ENCODE results near the gene PRIMA1.

PRIMA1 gene

DNA sequence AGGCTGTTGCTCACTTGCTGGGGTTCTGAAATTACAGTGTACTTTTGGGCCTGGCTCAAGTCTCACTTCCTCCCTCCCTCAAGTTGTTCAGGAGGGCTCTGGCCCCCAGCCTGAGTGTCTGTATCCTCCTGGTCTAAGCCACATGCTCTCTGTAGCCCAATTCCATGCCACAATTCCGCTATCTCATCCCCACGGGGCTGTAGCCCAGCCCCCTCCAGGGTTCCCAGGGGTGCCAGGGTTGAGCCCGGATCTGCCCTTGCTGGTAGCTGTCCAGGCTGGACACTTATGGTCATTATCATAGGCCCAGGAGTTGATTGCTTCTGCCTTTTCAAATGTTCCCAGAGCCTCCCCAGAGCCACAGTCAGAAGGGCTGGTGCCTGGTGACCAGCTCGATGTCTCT, 65.3 kb downstream of the PRIMA1 start:
- Histone ChIP-seq H3K23ac (ENCODE audit: low read length in 2 of 2) (no peak overlapping the region), H3K4me2 (ENCODE audit: low read length, poor library complexity, severe bottlenecking) (no peak overlapping the region), H2AK5ac (ENCODE audit: low read length, severe bottlenecking) (no peak overlapping the region), H3K18ac (ENCODE audit: low read depth in 1 of 2, low read length in 2 of 2) (no peak overlapping the region), H3K36me3 (ENCODE audit: control insufficient read depth in 1 of 2, insufficient read depth in 2 of 2, low read depth in 1 of 2, low read length in 2 of 2) (no peaks in the 10 kb centered on the region), H4K91ac (ENCODE audit: low read length) (no peak overlapping the region), H3K4me1 (ENCODE audit: control insufficient read depth, insufficient read depth, low read depth, low read length) (no peaks in the 10 kb centered on the region), H2BK120ac (ENCODE audit: low read depth, low read length) (no peak overlapping the region), H2BK12ac (ENCODE audit: low read length in 2 of 2) (no peak overlapping the region), H4K8ac (ENCODE audit: low read length) (no peak overlapping the region), H3K14ac (ENCODE audit: low read length in 2 of 2) (no peak overlapping the region), H3K27me3 (ENCODE audit: control insufficient read depth in 1 of 2, insufficient read depth in 1 of 2, low read length in 2 of 2) (peaks cover 0 to 3% of the 10 kb centered on the region in 2 experiments), H2AFZ (ENCODE audit: low read depth, low read length) (no peak overlapping the region), H3K4me3 (ENCODE audit: insufficient read depth in 1 of 2, low read depth in 1 of 2, low read length in 2 of 2) (no peak overlapping the region), H3K4ac (ENCODE audit: low read depth in 1 of 2, low read length in 2 of 2) (no peak overlapping the region), H3K79me1 (replicated peaks; ENCODE audit: low read length, poor library complexity, severe bottlenecking) (no peaks in the 10 kb centered on the region), H2BK5ac (ENCODE audit: low read depth, low read length, poor library complexity, severe bottlenecking) (no peak overlapping the region), H3K9ac (ENCODE audit: low read length) (no peak overlapping the region), H3K9me3 (ENCODE audit: control insufficient read depth, low read length) (no peaks in the 10 kb centered on the region), H3K27ac (ENCODE audit: low read length, poor library complexity, severe bottlenecking) (no peak overlapping the region), H2BK15ac (ENCODE audit: low read depth, poor library complexity, severe bottlenecking) (no peak overlapping the region)
- WGBS: 63% methylated on average over 4 of the region's 4 CpGs
- no peak for DNase-seq

DNA sequence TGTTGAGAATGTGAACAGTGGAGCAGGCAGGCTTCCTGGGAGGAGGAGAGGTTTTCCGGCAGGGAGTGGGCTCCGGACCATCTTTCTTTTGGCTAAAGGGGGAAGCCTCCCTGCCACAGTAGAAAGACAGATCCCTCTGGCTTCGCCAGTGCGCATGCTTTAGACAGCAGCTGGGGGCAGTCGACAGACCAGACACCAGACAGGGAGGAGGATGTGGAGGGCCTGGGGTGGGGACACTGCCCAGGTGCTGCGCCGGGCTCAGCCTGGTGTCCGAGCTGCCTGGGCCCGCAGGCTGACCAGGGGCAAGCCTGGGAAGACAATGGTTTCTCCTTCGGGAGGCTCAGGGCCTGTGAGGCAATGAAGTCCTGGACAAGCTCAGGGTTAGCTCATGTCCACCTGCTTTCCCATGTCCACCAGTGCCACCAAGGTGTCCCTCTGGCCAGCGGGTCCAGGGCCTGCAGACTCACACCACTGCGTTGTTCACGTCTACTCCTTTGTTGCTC, 67.3 kb downstream of the PRIMA1 start:
- no peak overlapping the region for H3K18ac ChIP-seq (ENCODE audit: low read depth in 1 of 2, low read length in 2 of 2)
- WGBS: 87% methylated on average over 13 of the region's 13 CpGs
- H3K27ac ChIP-seq (ENCODE audit: low read length, poor library complexity, severe bottlenecking): no peak overlapping the region
- no peak overlapping the region for H2AFZ ChIP-seq (ENCODE audit: low read depth, low read length)
- no peak overlapping the region for H2AK5ac ChIP-seq (ENCODE audit: low read length, severe bottlenecking)
- H3K4me3 ChIP-seq (ENCODE audit: insufficient read depth in 1 of 2, low read depth in 1 of 2, low read length in 2 of 2): no peak overlapping the region
- no peaks in the 10 kb centered on the region for H3K4me1 ChIP-seq (ENCODE audit: control insufficient read depth, insufficient read depth, low read depth, low read length)
- no peak overlapping the region for H3K4ac ChIP-seq (ENCODE audit: low read depth in 1 of 2, low read length in 2 of 2)
- H4K8ac ChIP-seq (ENCODE audit: low read length): no peak overlapping the region
- H4K91ac ChIP-seq (ENCODE audit: low read length): no peak overlapping the region
- H2BK5ac ChIP-seq (ENCODE audit: low read depth, low read length, poor library complexity, severe bottlenecking): no peak overlapping the region
- no peak overlapping the region for H2BK15ac ChIP-seq (ENCODE audit: low read depth, poor library complexity, severe bottlenecking)
- H3K14ac ChIP-seq (ENCODE audit: low read length in 2 of 2): no peak overlapping the region
- H3K79me1 ChIP-seq (replicated peaks; ENCODE audit: low read length, poor library complexity, severe bottlenecking): no peaks in the 10 kb centered on the region
- H3K9me3 ChIP-seq (ENCODE audit: control insufficient read depth, low read length): no peaks in the 10 kb centered on the region
- H2BK12ac ChIP-seq (ENCODE audit: low read length in 2 of 2): no peak overlapping the region
- H3K4me2 ChIP-seq (ENCODE audit: low read length, poor library complexity, severe bottlenecking): no peak overlapping the region
- no peaks in the 10 kb centered on the region for H3K36me3 ChIP-seq (ENCODE audit: control insufficient read depth in 1 of 2, insufficient read depth in 2 of 2, low read depth in 1 of 2, low read length in 2 of 2)
- no peak overlapping the region for H3K9ac ChIP-seq (ENCODE audit: low read length)
- no peak overlapping the region for H3K23ac ChIP-seq (ENCODE audit: low read length in 2 of 2)
- no peak overlapping the region for H2BK120ac ChIP-seq (ENCODE audit: low read depth, low read length)
- peaks cover 0 to 3% of the 10 kb centered on the region in 2 experiments for H3K27me3 ChIP-seq (ENCODE audit: control insufficient read depth in 1 of 2, insufficient read depth in 1 of 2, low read length in 2 of 2)
- DNase-seq: no peak

DNA sequence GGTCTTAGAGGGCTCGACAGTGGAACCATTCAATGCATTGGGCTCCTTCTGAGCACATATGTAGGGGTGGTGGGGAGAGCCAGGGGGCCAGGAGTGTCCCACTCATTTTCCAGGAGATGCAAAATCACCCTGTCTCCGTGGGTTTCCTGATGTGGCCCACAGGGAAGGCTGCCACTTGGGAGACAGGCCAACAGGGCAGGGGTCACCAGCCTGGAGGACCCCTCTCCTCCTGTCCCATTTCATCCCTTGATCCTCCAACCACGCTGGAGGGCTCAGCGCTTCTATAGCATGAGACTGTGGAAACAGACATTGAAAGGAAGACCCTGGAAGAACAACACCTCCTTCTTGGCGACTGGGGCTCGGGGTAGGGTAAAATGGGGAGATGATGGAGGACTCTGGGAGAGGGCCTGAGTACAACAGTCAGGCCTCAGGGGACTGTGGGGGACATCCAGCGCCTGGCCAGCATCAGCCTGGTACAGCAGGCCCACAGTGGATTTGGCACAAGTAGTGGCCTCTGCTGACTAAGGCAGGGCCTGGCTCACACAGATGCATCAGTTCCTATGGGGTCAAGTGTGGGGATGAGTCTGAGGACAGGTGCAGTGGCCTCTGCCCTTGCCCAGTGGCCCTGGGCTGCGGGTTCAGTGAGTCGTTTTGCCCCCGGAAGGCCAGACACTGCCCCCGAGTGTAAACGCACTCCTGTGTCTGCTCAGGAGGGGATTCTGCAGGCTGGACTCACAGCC, 68.0 kb downstream of the PRIMA1 start:
- 75% methylated on average over 12 of the region's 12 CpGs for WGBS
- H2BK5ac ChIP-seq (ENCODE audit: low read depth, low read length, poor library complexity, severe bottlenecking): no peak overlapping the region
- no peak overlapping the region for H3K23ac ChIP-seq (ENCODE audit: low read length in 2 of 2)
- H3K36me3 ChIP-seq (ENCODE audit: control insufficient read depth in 1 of 2, insufficient read depth in 2 of 2, low read depth in 1 of 2, low read length in 2 of 2): no peaks in the 10 kb centered on the region
- H3K4ac ChIP-seq (ENCODE audit: low read depth in 1 of 2, low read length in 2 of 2): no peak overlapping the region
- H3K4me2 ChIP-seq (ENCODE audit: low read length, poor library complexity, severe bottlenecking): no peak overlapping the region
- H4K91ac ChIP-seq (ENCODE audit: low read length): no peak overlapping the region
- no peak overlapping the region for H2BK120ac ChIP-seq (ENCODE audit: low read depth, low read length)
- H3K27me3 ChIP-seq (ENCODE audit: control insufficient read depth in 1 of 2, insufficient read depth in 1 of 2, low read length in 2 of 2): peaks cover 0 to 5% of the 10 kb centered on the region in 2 experiments
- no peaks in the 10 kb centered on the region for H3K4me1 ChIP-seq (ENCODE audit: control insufficient read depth, insufficient read depth, low read depth, low read length)
- H3K79me1 ChIP-seq (replicated peaks; ENCODE audit: low read length, poor library complexity, severe bottlenecking): no peaks in the 10 kb centered on the region
- H3K27ac ChIP-seq (ENCODE audit: low read length, poor library complexity, severe bottlenecking): no peak overlapping the region
- H3K4me3 ChIP-seq (ENCODE audit: insufficient read depth in 1 of 2, low read depth in 1 of 2, low read length in 2 of 2): no peak overlapping the region
- DNase-seq: no peak
- H3K9me3 ChIP-seq (ENCODE audit: control insufficient read depth, low read length): no peaks in the 10 kb centered on the region
- H3K18ac ChIP-seq (ENCODE audit: low read depth in 1 of 2, low read length in 2 of 2): no peak overlapping the region
- no peak overlapping the region for H2BK15ac ChIP-seq (ENCODE audit: low read depth, poor library complexity, severe bottlenecking)
- no peak overlapping the region for H3K9ac ChIP-seq (ENCODE audit: low read length)
- H4K8ac ChIP-seq (ENCODE audit: low read length): no peak overlapping the region
- no peak overlapping the region for H2AFZ ChIP-seq (ENCODE audit: low read depth, low read length)
- H2AK5ac ChIP-seq (ENCODE audit: low read length, severe bottlenecking): no peak overlapping the region
- no peak overlapping the region for H2BK12ac ChIP-seq (ENCODE audit: low read length in 2 of 2)
- no peak overlapping the region for H3K14ac ChIP-seq (ENCODE audit: low read length in 2 of 2)

DNA sequence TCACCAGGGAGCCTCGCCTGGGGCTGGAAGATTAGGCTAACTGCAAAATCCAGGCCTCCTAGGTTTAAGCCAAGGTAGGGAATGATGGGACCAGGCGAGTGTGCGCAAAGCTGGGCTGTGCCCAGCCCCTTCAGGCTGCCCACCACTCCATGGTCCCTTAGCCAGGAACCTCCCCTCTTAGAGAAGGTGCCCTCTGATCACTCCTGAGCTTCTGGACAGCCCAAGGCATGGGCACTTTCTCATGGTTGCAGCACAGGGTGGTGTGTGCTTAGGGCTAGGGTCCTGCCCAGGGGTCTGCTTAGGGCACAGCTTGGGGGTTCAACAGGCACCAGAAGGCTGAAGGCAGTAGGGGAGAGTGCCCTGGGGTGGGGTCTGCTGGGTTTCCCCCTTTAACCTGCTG, 69.0 kb downstream of the PRIMA1 start:
- Histone ChIP-seq H3K23ac (ENCODE audit: low read length in 2 of 2) (no peak overlapping the region), H2BK5ac (ENCODE audit: low read depth, low read length, poor library complexity, severe bottlenecking) (no peak overlapping the region), H2AK5ac (ENCODE audit: low read length, severe bottlenecking) (no peak overlapping the region), H3K4me3 (ENCODE audit: insufficient read depth in 1 of 2, low read depth in 1 of 2, low read length in 2 of 2) (no peak overlapping the region), H4K91ac (ENCODE audit: low read length) (no peak overlapping the region), H2BK15ac (ENCODE audit: low read depth, poor library complexity, severe bottlenecking) (no peak overlapping the region), H3K4me1 (ENCODE audit: control insufficient read depth, insufficient read depth, low read depth, low read length) (no peaks in the 10 kb centered on the region), H3K9me3 (ENCODE audit: control insufficient read depth, low read length) (no peaks in the 10 kb centered on the region), H3K36me3 (ENCODE audit: control insufficient read depth in 1 of 2, insufficient read depth in 2 of 2, low read depth in 1 of 2, low read length in 2 of 2) (no peaks in the 10 kb centered on the region), H3K4ac (ENCODE audit: low read depth in 1 of 2, low read length in 2 of 2) (no peak overlapping the region), H3K4me2 (ENCODE audit: low read length, poor library complexity, severe bottlenecking) (no peak overlapping the region), H2AFZ (ENCODE audit: low read depth, low read length) (no peak overlapping the region), H3K18ac (ENCODE audit: low read depth in 1 of 2, low read length in 2 of 2) (no peak overlapping the region), H3K27me3 (ENCODE audit: control insufficient read depth in 1 of 2, insufficient read depth in 1 of 2, low read length in 2 of 2) (peaks cover 0 to 11% of the 10 kb centered on the region in 2 experiments), H3K9ac (ENCODE audit: low read length) (no peak overlapping the region), H2BK12ac (ENCODE audit: low read length in 2 of 2) (no peak overlapping the region), H3K79me1 (replicated peaks; ENCODE audit: low read length, poor library complexity, severe bottlenecking) (no peaks in the 10 kb centered on the region), H4K8ac (ENCODE audit: low read length) (no peak overlapping the region), H2BK120ac (ENCODE audit: low read depth, low read length) (no peak overlapping the region), H3K27ac (ENCODE audit: low read length, poor library complexity, severe bottlenecking) (no peak overlapping the region), H3K14ac (ENCODE audit: low read length in 2 of 2) (no peak overlapping the region)
- no peak for DNase-seq
- WGBS: 64% methylated on average over 2 of the region's 3 CpGs

Data from mesenchymal stem cell (in vitro differentiated cells and primary cell).